WERI-Rb-1 (cell line): ENCODE results near the gene DEAF1.

Experiments
- DNase-seq: peaks from one replicate; pipeline ENCODE4 v3.0.0-alpha.2; 2020
- H3K27ac ChIP-seq: fragments of 250-450 bp; sonication (Bioruptor Pico); 2 replicates; pipeline ENCODE4 v1.5.1; 2020; ENCODE audit warnings: mild to moderate bottlenecking, moderate library complexity
- H3K27me3 ChIP-seq: fragments of 250-450 bp; sonication (Bioruptor Pico); 2 replicates; pipeline ENCODE4 v1.5.1; 2021; ENCODE audit warnings: mild to moderate bottlenecking, low read depth, moderate library complexity; ENCODE audit not compliant: insufficient read depth, severe bottlenecking
- H3K36me3 ChIP-seq: fragments of 250-450 bp; sonication (Bioruptor Pico); 2 replicates; pipeline ENCODE4 v1.5.1; 2020; ENCODE audit warnings: mild to moderate bottlenecking, moderate library complexity
- H3K4me3 ChIP-seq: 2 replicates; pipeline ENCODE4 v1.5.1; 2011; ENCODE audit warnings: low read depth, mild to moderate bottlenecking, control low read depth, low read length
- H3K9me3 ChIP-seq: fragments of 250-450 bp; sonication (Bioruptor Pico); 2 replicates; pipeline ENCODE4 v1.5.1; 2021; ENCODE audit warnings: mild to moderate bottlenecking, moderate library complexity; ENCODE audit not compliant: severe bottlenecking
- TF ChIP-seq, protein P1 (sequence below): IDR thresholded peaks from 2 replicates; pipeline ENCODE4 v1.5.1; 2011; ENCODE audit warnings: low read depth, mild to moderate bottlenecking, control low read depth, inconsistent platforms, low read length

DEAF1 gene

DNA sequence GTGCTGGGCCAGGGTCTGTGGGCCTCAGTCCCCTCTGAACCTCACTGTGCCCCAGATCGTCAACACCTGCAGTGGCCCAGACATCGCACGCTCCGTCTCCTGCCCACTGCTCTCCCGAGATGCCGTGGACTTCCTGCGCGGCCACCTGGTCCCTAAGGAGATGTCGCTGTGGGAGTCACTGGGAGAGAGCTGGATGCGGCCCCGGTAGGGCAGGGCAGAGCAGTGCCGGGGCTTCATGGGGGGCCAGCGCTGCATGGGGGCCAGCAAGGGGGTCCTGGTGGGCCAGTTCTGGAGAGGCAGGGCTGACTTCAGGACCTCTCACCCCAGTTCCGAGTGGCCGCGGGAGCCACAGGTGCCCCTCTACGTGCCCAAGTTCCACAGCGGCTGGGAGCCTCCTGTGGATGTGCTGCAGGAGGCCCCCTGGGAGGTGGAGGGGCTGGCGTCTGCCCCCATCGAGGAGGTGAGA lies 27.4 kb upstream of the DEAF1 start:
- Histone ChIP-seq H3K36me3 (no peaks in the 10 kb centered on the region), H3K27me3 (peaks cover 27% of the 10 kb centered on the region)
- TF ChIP-seq, protein P1, sequence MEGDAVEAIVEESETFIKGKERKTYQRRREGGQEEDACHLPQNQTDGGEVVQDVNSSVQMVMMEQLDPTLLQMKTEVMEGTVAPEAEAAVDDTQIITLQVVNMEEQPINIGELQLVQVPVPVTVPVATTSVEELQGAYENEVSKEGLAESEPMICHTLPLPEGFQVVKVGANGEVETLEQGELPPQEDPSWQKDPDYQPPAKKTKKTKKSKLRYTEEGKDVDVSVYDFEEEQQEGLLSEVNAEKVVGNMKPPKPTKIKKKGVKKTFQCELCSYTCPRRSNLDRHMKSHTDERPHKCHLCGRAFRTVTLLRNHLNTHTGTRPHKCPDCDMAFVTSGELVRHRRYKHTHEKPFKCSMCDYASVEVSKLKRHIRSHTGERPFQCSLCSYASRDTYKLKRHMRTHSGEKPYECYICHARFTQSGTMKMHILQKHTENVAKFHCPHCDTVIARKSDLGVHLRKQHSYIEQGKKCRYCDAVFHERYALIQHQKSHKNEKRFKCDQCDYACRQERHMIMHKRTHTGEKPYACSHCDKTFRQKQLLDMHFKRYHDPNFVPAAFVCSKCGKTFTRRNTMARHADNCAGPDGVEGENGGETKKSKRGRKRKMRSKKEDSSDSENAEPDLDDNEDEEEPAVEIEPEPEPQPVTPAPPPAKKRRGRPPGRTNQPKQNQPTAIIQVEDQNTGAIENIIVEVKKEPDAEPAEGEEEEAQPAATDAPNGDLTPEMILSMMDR = no peak

DNA sequence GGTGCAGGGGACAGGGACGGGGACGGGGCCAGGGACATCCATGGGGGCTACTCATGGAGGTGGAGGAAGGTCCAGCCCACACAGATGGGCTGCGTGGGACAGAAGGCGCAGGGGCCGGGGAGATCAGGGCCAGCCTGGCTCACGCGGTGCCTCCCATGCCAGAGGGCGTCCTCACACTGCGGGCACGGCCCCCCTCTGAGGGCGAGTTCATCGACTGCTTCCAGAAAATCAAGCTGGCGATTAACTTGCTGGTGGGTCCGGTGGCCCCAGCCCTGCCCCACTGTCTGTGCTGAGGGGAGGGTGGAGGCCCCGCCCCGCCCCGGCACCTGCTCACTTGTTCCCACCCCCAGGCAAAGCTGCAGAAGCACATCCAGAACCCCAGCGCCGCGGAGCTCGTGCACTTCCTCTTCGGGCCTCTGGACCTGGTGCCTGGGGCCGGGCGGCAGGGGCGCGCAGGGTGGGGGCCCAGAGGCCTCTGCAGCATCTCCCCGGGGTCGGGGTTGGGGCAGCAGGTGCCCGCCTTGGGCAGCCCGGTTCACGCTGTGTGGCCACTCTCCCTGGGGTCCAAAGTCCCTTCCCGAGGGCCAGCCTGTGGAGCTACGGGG lies 26.8 kb upstream of the DEAF1 start:
- H3K27me3 ChIP-seq = peaks cover 27% of the 10 kb centered on the region
- no peak overlapping the region for H3K4me3 ChIP-seq
- TF ChIP-seq, protein P1 = no peak
- H3K27ac ChIP-seq = no peak overlapping the region
- H3K9me3 ChIP-seq = no peaks in the 10 kb centered on the region
- H3K36me3 ChIP-seq = no peaks in the 10 kb centered on the region
- peak; percentile 53 for DNase-seq

More for the DNA sequence above, 27.4 kb upstream of the DEAF1 start:
- Histone ChIP-seq H3K9me3 (no peaks in the 10 kb centered on the region), H3K4me3 (no peak overlapping the region), H3K27ac (no peak overlapping the region)
- no peak for DNase-seq

DNA sequence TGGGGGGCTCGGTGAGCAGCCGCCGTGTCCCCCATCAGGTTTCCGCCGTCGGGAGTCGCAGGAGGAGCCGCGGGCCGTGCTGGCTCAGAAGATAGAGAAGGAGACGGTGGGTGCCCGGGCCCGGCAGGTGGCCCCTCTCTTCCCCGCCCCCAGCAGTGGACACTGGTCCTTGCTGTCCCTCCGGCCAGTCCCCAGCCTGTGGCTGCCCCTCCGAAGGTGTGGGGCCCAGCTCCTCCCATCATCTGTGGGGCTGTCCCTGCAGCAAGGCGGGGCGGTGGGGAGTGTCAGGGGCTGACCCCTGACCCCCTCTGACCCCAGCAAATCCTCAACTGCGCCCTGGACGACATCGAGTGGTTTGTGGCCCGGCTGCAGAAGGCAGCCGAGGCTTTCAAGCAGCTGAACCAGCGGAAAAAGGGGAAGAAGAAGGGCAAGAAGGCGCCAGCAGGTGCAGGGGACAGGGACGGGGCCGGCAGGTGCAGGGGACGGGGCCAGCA lies 26.3 kb upstream of the DEAF1 start:
- H3K36me3 ChIP-seq = no peaks in the 10 kb centered on the region

DNA sequence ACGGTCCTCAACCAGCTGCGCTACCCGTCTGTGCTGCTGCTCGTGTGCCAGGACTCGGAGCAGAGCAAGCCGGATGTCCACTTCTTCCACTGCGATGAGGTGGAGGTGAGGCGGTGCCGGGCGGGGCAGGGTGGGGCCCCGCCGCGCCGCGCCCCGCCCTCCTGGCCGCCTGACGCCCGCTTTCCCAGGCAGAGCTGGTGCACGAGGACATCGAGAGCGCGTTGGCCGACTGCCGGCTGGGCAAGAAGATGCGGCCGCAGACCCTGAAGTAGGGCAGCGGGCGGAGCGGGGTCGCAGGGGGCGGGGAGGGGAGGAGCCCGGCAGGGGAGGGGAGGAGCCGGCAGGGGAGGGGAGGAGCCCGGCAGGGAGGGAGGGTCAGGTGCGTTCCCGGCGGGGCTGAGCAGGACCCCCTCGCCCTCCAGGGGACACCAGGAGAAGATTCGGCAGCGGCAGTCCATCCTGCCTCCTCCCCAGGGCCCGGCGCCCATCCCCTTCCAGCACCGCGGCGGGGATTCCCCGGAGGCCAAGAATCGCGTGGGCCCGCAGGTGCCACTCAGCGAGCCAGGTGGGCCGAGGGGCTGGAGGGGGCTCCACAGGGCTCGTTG lies 25.7 kb upstream of the DEAF1 start:
- Histone ChIP-seq H3K27me3 (peaks cover 27% of the 10 kb centered on the region), H3K36me3 (no peaks in the 10 kb centered on the region), H3K27ac (no peak overlapping the region), H3K9me3 (no peaks in the 10 kb centered on the region), H3K4me3 (peak overlapping the region; percentile 13)
- TF ChIP-seq, protein P1 = no peak
- DNase-seq = peak; percentile 76

More for the DNA sequence above, 26.3 kb upstream of the DEAF1 start:
- peak overlapping the region; percentile 13; the same call in 1 of the 2 replicates for H3K4me3 ChIP-seq
- no peak overlapping the region for H3K27ac ChIP-seq
- DNase-seq = no peak
- peaks cover 27% of the 10 kb centered on the region for H3K27me3 ChIP-seq
- no peaks in the 10 kb centered on the region for H3K9me3 ChIP-seq
- TF ChIP-seq, protein P1 = no peak

DNA sequence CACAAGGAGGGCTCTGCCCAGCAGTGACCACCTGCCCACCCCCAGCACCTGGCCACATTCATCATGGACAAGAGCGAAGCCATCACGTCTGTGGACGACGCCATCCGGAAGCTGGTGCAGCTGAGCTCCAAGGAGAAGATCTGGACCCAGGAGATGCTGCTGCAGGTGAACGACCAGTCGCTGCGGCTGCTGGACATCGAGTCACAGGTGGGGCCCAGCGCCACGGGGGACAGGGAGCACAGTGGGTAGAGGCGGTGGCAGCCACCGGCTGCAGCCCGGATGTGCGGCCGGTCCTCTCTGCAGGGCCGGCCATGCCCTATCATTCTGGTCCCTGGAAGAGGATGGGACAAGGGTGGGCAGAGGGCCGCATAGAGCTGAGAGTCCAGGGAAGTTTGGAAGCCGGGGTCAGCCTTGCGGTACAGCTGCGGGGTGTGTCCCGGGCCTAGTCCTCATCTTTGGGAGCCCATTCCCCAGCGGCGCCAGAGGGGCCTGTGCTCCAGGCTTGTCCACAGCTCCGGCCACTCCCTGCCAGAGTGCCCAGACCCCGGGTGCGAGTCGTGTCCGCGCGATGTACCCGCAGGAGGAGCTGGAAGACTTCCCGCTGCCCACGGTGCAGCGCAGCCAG lies 25.1 kb upstream of the DEAF1 start:
- H3K4me3 ChIP-seq = peak overlapping the region; percentile 13
- no peak for DNase-seq
- H3K36me3 ChIP-seq = no peaks in the 10 kb centered on the region
- peaks cover 27% of the 10 kb centered on the region for H3K27me3 ChIP-seq
- H3K9me3 ChIP-seq = peaks cover 2% of the 10 kb centered on the region
- TF ChIP-seq, protein P1 = no peak
- no peak overlapping the region for H3K27ac ChIP-seq
